K562 (cell line): ENCODE measurements around the gene PGAP2. TPM values are rescaled to one million over a fixed set of nuclear protein-coding genes. Genes with fewer than 3 reads are reported as not detected.

Experiments used
- BRF2 ChIP-seq: IDR thresholded peaks from 3 replicates; pipeline ENCODE4 v1.6.1; 2011; ENCODE audit warnings: borderline replicate concordance, mild to moderate bottlenecking; ENCODE audit not compliant: insufficient read length, insufficient read depth
- C11orf30 ChIP-seq: fragments of 450-650 bp; IDR thresholded peaks from 2 replicates; pipeline ENCODE4 v1.6.1; 2016; ENCODE audit warnings: low read depth, mild to moderate bottlenecking
- CREB1 ChIP-seq, 2 experiments: sonication (generic) in 1 of 2; formaldehyde crosslinking in 1 of 2; IDR thresholded peaks; 2 replicates each; pipeline versions ENCODE4 v1.6.1 to v1.8.0; 2012 to 2022; ENCODE audit warnings: inconsistent platforms in 1 of 2, mild to moderate bottlenecking in 1 of 2, missing genetic modification reagents in 1 of 2, moderate library complexity in 1 of 2
- CXXC5 ChIP-seq: fragments of 250-450 bp; sonication (Bioruptor Pico); IDR thresholded peaks from 2 replicates; pipeline ENCODE4 v1.8.0; 2022; ENCODE audit warnings: inconsistent platforms, mild to moderate bottlenecking, moderate library complexity
- FOS ChIP-seq: IDR thresholded peaks from 3 replicates; pipeline ENCODE4 v1.6.1; 2011; ENCODE audit not compliant: insufficient read length; ENCODE audit errors: extremely low read depth
- FOXJ3 ChIP-seq: sonication (generic); formaldehyde crosslinking; IDR thresholded peaks from 2 replicates; pipeline ENCODE4 v1.4.0; 2020; ENCODE audit warnings: mild to moderate bottlenecking, missing genetic modification reagents
- FOXP1 ChIP-seq: sonication (generic); formaldehyde crosslinking; IDR thresholded peaks from 2 replicates; pipeline ENCODE4 v1.8.0; 2022; ENCODE audit warnings: mild to moderate bottlenecking, missing genetic modification reagents
- GTF2B ChIP-seq: IDR thresholded peaks from 2 replicates; pipeline ENCODE4 v1.6.1; 2011; ENCODE audit not compliant: insufficient read length; ENCODE audit errors: extremely low read depth
- HMG20B ChIP-seq: fragments of 250-450 bp; sonication (Bioruptor Pico); IDR thresholded peaks from 2 replicates; pipeline ENCODE4 v1.5.0; 2021; ENCODE audit warnings: mild to moderate bottlenecking
- HNRNPLL ChIP-seq: fragments of 200-400 bp; formaldehyde crosslinking; IDR thresholded peaks from 2 replicates; pipeline ENCODE4 v1.6.1; 2017; ENCODE audit warnings: low read length, low read depth, mild to moderate bottlenecking; ENCODE audit not compliant: poor library complexity, severe bottlenecking
- MYC ChIP-seq, 2 experiments: fragments of 250-450 bp in 1 of 2; sonication (Bioruptor Pico) in 1 of 2; IDR thresholded peaks; 2 replicates each; pipeline versions ENCODE4 v1.5.1 to v1.6.1; 2012 to 2021; ENCODE audit warnings: low read depth in 2 of 2, borderline replicate concordance in 1 of 2, improper control_type of control experiment in 1 of 2, low read length in 1 of 2, mild to moderate bottlenecking in 1 of 2, moderate library complexity in 1 of 2
- NFYB ChIP-seq: IDR thresholded peaks from 2 replicates; pipeline ENCODE4 v1.6.1; 2011; ENCODE audit warnings: mild to moderate bottlenecking, moderate library complexity; ENCODE audit not compliant: insufficient read length; ENCODE audit errors: extremely low read depth
- RBM39 ChIP-seq: fragments of 200-400 bp; formaldehyde crosslinking; optimal IDR thresholded peaks from 2 replicates; pipeline ENCODE3; 2018; ENCODE audit warnings: low read depth, low read length
- SIRT6 ChIP-seq: IDR thresholded peaks from one replicate; pipeline ENCODE4 v1.6.1; 2012; ENCODE audit warnings: low read depth, mild to moderate bottlenecking, control low read depth, inconsistent platforms, low read length, moderate library complexity
- ZFP1 ChIP-seq: fragments of 450-650 bp; formaldehyde crosslinking; IDR thresholded peaks from 2 replicates; pipeline ENCODE4 v1.4.0; 2020; ENCODE audit warnings: mild to moderate bottlenecking, mixed read lengths
- ZNF140 ChIP-seq: fragments of 250-450 bp; sonication (Bioruptor Pico); IDR thresholded peaks from 2 replicates; pipeline ENCODE4 v1.8.0; 2021; ENCODE audit warnings: moderate library complexity, mild to moderate bottlenecking, inconsistent platforms
- ZNF174 ChIP-seq: fragments of 250-450 bp; sonication (Bioruptor Pico); IDR thresholded peaks from 2 replicates; pipeline ENCODE4 v1.4.0; 2020; ENCODE audit warnings: mild to moderate bottlenecking
- ZNF324 ChIP-seq: fragments of 250-450 bp; sonication (Bioruptor Pico); IDR thresholded peaks from 2 replicates; pipeline ENCODE4 v1.4.0; 2020; ENCODE audit warnings: mild to moderate bottlenecking
- ZNF561 ChIP-seq: fragments of 450-650 bp; formaldehyde crosslinking; conservative IDR thresholded peaks from 2 replicates; pipeline ENCODE4 v1.4.0; 2020; ENCODE audit warnings: mild to moderate bottlenecking, moderate library complexity
- polyA plus RNA-seq, 8 experiments: library from polyadenylated mRNA; depleted of rRNA in 4 of 8; stranded (reverse) in 5 of 8; unstranded in 3 of 8; fragments of >200 nt; fragmentation: Nextera tagmentation in 2 of 8; fragmentation: Illumina TruSeq in 1 of 8; extraction: Ambion mirVana in 2 of 8; extraction: Trizol in 1 of 8; gene quantifications; 2 replicates each; pipeline versions ENCODE4 v1.2.1 to v1.2.3, GENCODE V29; 2011 to 2014; ENCODE audit warnings: inconsistent platforms in 1 of 8, missing spikeins in 1 of 8
- total RNA-seq, 7 experiments: library from RNA; depleted of rRNA in 6 of 7; stranded (reverse); fragments of >200 nt in 6 of 7; fragmentation: Illumina TruSeq in 2 of 7; extraction: Trizol in 2 of 7; gene quantifications; 2 replicates each; pipeline versions ENCODE4 v1.2.1 to v1.2.3, GENCODE V29; 2011 to 2021; ENCODE audit warnings: low replicate concordance in 1 of 7
- TF ChIP-seq, protein P1 (sequence below), 2 experiments: fragments of 450-650 bp in 1 of 2; sonication (generic) in 1 of 2; formaldehyde crosslinking; conservative IDR thresholded peaks; 2 replicates each; pipeline versions ENCODE4 v1.4.0 to v1.8.1; 2020 to 2022; ENCODE audit warnings: mild to moderate bottlenecking in 1 of 2, missing genetic modification reagents in 1 of 2
- TF ChIP-seq, protein P2 (sequence below), 2 experiments: fragments of 250-450 bp in 1 of 2; fragments of 450-650 bp in 1 of 2; sonication (Bioruptor Pico) in 1 of 2; IDR thresholded peaks; 2 replicates each; pipeline versions ENCODE4 v1.6.1 to v1.8.0; 2016 to 2021; ENCODE audit warnings: mild to moderate bottlenecking in 2 of 2, moderate library complexity in 2 of 2, missing compliant biosample characterization in 1 of 2, missing genetic modification characterization in 1 of 2
- TF ChIP-seq, protein P3 (sequence below): fragments of 200-800 bp; sonication (Bioruptor generic); IDR thresholded peaks from 2 replicates; pipeline ENCODE4 v1.6.1; 2017; ENCODE audit warnings: missing genetic modification characterization, missing compliant biosample characterization

PGAP2 gene
- total and polyA plus RNA-seq, 9 of the 15 experiments (the other 6 are each of a cell fraction or from before 2014, with no cell fraction given) = 17.9 to 47.2 (median 33.7) TPM

GRCh38 chr11:3841426-3842350 is 33.3 kb downstream of the PGAP2 start (continued):
- TF ChIP-seq CREB1 (IDR thresholded peaks at IDR 0.05) (peak; percentile 33), CREB1 (CRISPR knock-in tag; IDR thresholded peaks at IDR 0.05) (peak; percentile 56; the same call in 1 of the 2 replicates), BRF2 (no peak), ZNF561 (CRISPR knock-in tag) (no peak), GTF2B (no peak), FOXJ3 (no peak), ZNF140 (CRISPR knock-in tag) (no peak), C11orf30 (no peak), HMG20B (CRISPR knock-in tag) (no peak), CXXC5 (CRISPR knock-in tag) (peak; percentile 62), MYC (IDR thresholded peaks at IDR 0.05; ENCODE audit: low read depth, low read length) (peak; percentile 95), MYC (CRISPR knock-in tag; IDR thresholded peaks at IDR 0.05; ENCODE audit: borderline replicate concordance, low read depth) (no peak; the same call in 1 of the 2 replicates), HNRNPLL (peak; percentile 27), SIRT6 (no peak), ZNF174 (CRISPR knock-in tag) (no peak), RBM39 (no peak), FOS (no peak), NFYB (no peak), ZFP1 (no peak), FOXP1 (0 out of 2 replicates have a peak, but pooled peaks have one; percentile 53), ZNF324 (CRISPR knock-in tag) (no peak)
- TF ChIP-seq, protein P1, sequence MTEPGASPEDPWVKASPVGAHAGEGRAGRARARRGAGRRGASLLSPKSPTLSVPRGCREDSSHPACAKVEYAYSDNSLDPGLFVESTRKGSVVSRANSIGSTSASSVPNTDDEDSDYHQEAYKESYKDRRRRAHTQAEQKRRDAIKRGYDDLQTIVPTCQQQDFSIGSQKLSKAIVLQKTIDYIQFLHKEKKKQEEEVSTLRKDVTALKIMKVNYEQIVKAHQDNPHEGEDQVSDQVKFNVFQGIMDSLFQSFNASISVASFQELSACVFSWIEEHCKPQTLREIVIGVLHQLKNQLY (CRISPR knock-in tag; conservative IDR thresholded peaks at IDR 0.05) = no peak
- TF ChIP-seq, protein P2, sequence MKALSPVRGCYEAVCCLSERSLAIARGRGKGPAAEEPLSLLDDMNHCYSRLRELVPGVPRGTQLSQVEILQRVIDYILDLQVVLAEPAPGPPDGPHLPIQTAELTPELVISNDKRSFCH (CRISPR knock-in tag; IDR thresholded peaks at IDR 0.05) = no peak
- TF ChIP-seq, protein P2 (tag; IDR thresholded peaks at IDR 0.05) = no peak
- TF ChIP-seq, protein P3, sequence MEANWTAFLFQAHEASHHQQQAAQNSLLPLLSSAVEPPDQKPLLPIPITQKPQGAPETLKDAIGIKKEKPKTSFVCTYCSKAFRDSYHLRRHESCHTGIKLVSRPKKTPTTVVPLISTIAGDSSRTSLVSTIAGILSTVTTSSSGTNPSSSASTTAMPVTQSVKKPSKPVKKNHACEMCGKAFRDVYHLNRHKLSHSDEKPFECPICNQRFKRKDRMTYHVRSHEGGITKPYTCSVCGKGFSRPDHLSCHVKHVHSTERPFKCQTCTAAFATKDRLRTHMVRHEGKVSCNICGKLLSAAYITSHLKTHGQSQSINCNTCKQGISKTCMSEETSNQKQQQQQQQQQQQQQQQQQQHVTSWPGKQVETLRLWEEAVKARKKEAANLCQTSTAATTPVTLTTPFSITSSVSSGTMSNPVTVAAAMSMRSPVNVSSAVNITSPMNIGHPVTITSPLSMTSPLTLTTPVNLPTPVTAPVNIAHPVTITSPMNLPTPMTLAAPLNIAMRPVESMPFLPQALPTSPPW = peak; percentile 77
